Lower leg skin (tissue), 3 donors: ENCODE measurements around the gene SATB1.

Experiments used
- POLR2A ChIP-seq, 2 donors: fragments of 450-650 bp; IDR thresholded peaks; one replicate each; pipeline ENCODE4 v1.6.1; 2016 to 2017; ENCODE audit warnings: antibody characterized with exemption in 2 of 2, mild to moderate bottlenecking in 1 of 2, moderate library complexity in 1 of 2
- TF ChIP-seq, protein P1 (sequence below), 3 donors: fragments of 450-650 bp; IDR thresholded peaks; one replicate each; pipeline ENCODE4 v1.5.1; 2016; ENCODE audit warnings: antibody characterized with exemption in 3 of 3, mild to moderate bottlenecking in 3 of 3, moderate library complexity in 2 of 3

GRCh38 chr3:18382760-18383369 is 42.3 kb downstream of the SATB1 start:
- TF ChIP-seq, protein P1, sequence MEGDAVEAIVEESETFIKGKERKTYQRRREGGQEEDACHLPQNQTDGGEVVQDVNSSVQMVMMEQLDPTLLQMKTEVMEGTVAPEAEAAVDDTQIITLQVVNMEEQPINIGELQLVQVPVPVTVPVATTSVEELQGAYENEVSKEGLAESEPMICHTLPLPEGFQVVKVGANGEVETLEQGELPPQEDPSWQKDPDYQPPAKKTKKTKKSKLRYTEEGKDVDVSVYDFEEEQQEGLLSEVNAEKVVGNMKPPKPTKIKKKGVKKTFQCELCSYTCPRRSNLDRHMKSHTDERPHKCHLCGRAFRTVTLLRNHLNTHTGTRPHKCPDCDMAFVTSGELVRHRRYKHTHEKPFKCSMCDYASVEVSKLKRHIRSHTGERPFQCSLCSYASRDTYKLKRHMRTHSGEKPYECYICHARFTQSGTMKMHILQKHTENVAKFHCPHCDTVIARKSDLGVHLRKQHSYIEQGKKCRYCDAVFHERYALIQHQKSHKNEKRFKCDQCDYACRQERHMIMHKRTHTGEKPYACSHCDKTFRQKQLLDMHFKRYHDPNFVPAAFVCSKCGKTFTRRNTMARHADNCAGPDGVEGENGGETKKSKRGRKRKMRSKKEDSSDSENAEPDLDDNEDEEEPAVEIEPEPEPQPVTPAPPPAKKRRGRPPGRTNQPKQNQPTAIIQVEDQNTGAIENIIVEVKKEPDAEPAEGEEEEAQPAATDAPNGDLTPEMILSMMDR (IDR thresholded peaks at IDR 0.05), result no peak
- TF ChIP-seq POLR2A (IDR thresholded peaks at IDR 0.05), result no peak
